ENCODE data around the gene GALNT12.
A peak's percentile ranks its signal among the peaks of the same experiment; 100 is the strongest.

GALNT12 gene

DNA sequence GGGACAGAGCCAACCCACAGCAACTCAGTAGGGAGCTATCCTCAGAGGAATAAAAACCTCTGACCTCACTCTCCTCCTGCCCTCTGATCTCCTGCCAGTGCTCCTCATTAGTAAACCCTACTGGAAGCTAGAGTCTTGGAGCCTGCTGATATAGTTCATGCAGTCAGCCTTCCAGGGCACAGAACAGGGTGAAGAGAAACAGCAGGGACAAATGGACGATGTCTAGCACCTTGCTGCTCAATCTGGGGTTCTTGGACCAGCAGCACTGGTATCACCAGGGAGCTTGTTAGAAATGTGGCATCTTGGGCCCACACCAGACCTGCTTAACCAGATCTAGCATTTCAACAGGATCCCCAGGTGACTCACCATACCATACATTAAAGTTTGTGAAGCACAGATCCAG is 5.5 kb upstream of the GALNT12 start:
- DNase-seq (ENCODE audit: low spot score): no peak

DNA sequence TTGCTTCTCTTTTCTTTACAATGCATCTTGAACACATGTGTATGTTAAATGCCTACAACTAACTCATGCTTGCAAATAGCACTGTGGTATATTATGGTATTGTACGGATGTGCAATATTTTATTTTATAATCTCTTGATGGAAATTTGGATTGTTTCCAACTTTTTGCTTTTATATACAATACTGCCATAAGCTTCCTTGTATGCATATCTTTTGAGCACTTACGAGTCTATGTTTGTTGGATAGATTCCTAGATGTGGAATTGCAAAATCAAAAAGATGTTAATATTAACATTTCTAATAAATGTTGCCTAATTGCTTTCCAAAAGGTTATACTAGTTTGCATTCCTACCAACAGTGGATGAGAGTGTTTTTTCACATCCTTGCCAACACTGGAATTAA is 3.4 kb upstream of the GALNT12 start:
- no peak for DNase-seq (ENCODE audit: low spot score)

DNA sequence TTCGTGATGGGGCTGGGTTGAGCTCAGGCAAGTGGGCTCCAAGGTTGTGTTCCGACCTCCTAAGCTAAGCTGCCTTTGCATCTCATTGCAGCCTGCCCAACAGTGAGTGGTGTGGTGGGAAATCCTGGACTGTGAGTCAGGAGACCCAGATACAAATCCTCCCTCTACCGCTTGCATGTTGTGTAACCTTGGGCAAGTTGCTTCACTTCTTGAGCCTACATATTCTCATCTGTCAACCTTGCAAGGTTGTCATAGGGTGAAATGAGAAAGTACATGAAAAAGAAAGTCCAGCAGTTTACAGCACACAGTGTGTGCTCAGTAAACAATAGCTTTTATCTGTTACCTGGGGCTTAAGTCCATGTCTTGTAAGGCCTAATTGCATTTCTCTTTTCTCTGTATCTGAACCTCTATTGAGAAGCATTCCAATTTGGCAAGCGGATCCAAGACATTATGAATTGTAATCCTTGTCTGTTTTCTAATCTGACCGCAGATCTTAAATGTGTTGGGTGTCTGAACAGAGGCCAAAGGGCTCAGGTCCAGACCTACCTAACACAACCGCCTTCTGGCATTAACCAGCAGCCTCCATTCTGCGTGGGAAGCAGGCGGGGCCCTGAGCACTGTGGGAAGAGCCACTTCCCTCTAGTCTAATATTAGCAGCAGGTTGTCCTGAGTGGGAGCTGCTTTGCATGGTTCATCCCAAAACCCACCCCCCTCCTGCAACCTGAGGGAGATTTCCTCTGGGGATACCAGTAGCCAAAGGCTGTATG is 1.8 kb upstream of the GALNT12 start:
- DNase-seq (ENCODE audit: low spot score): no peak

- DNase-seq (ENCODE audit: low spot score): no peak
Measured at GRCh38 chr9:98806394-98807035, 955 bp upstream of the GALNT12 start.

- DNase-seq (ENCODE audit: low spot score): peak; percentile 47
Measured at GRCh38 chr9:98807814-98808195, 335 bp downstream of the GALNT12 start.

- DNase-seq (ENCODE audit: low spot score): no peak
Measured at GRCh38 chr9:98808411-98808815, 943 bp downstream of the GALNT12 start.

DNA sequence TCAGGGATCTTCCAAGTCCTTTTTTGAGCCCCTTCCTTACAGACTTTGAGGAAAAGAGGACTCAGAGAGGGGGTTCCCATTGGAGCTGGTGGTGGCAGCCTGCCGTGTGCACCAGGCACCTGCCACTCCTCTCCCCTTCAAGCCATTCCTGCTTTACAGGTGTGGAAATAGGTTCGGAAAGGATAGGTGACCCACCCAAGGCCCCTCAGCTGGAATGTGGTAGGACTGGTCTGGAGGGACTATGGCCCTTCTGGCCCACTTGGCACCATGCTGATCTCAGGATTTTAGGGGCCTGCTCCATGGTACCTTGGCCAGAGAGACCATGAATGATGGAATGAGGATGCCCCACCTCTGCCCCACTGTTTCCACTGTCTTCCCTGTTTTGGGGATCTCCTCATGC is 1.4 kb downstream of the GALNT12 start:
- no peak for DNase-seq (ENCODE audit: low spot score)

DNA sequence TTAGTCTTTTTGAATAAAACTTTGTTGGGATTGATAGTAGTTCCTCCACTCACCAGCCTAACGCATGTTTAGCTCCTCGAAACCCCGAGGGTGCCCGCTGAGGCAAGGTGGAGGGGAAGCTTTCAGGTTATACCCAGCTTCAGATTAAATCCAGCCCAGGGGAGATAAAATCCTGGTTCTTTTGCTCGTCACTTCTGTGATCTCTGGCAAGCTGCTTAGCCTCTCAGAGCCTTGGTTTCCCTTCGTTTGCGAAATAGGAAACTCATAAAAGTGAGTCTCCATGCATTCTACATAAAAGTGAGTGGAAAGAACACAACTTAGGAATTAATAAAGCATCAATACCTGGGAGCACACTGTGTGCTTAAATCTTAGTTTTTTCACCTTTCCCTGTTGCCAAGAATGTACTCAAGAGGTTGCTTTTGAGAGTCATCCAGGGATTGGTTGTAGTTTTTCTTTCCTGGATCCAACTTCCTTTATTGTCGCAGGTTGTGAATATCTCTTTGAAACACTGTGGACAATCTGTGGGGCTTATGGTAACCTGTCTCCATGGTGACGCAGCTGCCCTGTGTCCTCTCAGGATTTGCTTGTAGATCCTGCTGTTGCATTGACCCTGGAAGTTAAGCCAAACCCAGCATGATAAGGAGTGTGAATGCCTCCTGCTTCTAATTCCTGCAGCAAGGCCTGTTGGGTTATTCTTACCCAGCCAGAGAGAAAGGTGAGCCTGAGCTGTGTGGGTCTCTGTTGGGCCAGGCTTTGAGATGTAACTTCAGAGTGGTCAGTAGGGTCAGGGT is 2.0 kb downstream of the GALNT12 start:
- DNase-seq (ENCODE audit: low spot score): no peak

DNA sequence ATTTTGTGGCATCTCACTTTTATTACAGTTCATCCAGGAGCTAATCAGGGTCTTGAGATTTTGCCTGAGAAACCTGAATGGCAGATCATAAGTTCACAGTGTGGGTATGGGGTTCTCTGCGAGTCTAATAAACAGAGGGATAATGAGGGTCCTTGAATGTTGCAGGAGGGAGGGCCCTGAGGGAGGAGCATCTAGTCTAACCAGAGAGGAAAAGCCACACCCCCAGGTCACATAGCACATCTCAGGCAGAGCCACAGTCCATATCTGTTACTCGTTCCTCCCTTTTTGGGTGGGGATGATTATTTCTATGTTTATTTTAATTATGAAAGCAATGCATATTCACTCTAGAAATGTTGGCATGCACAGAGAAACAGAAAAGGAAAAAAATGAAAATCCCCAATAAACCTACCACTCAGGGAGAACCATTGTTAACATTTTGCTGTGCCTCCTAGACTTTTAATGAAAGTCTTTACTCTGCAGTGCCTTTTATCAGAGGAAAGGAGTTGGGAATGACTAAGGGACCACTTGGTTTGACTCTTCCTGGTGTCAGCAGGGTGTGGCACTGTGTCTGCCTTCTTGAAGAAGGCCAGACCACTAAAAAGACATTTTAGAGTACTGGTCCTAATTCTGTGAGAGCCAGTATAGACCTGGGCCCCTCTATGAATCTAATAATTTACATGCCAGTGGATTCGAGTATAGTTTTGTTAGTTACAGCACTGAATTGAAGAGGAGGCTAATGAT is 2.8 kb downstream of the GALNT12 start:
- DNase-seq (ENCODE audit: low spot score): no peak

DNA sequence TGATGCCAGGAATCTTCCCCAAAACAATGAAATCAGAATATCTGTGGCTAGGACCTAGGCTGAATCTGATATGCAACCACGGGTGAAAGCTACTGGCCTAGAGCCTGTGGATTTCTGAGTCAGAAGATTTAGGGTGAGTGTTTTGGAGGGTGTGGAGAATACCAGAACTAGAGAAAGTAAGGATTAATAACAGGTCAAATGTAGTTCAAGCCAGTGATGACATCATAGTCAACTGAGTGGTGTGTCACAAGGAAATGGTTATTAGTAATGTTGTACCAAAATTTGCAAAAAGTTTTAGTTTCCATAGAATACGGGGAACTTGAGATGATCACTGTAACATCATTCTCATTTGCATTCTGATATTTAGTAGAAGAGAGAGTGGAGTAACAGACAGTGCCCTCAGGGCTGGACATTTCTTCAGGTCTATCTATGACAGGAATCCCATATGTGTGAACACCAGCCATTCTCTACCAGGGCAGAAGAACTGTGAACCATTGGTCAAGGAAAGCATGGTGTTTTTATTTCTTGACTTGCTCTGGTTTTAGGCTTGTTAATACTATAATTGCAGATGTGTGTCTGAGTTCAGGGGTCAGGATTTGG is 3.7 kb downstream of the GALNT12 start:
- peak; percentile 85 for DNase-seq (ENCODE audit: low spot score)

- no peak for DNase-seq (ENCODE audit: low spot score)
Measured at GRCh38 chr9:98815391-98815951, 8.0 kb downstream of the GALNT12 start.

- no peak for DNase-seq (ENCODE audit: low spot score)
Measured at GRCh38 chr9:98818764-98819163, 11.3 kb downstream of the GALNT12 start.

GRCh38 chr9:98819231-98819630 is 11.8 kb downstream of the GALNT12 start:
- DNase-seq (ENCODE audit: low spot score): no peak

DNA sequence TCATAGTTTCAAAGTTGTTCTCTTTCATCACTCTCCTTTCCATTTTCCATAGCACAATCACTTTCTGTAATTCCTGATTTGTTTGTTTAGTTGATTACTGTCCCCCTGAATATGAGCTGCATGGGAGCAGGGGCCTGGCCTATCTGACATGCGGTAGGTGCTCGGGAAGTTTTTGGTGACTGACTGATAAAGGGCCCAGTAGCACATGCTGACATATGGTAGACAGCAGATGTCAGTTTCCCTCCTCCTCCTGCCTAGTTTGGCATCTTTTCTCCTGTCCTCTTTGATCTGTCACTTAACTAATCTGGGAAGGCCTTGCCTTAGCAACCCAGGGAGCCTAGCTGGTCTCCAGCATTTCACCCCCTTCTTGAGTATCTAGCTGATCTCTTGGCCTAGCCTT is 14.4 kb downstream of the GALNT12 start:
- no peak for DNase-seq (ENCODE audit: low spot score)

- no peak for DNase-seq (ENCODE audit: low spot score)
Measured at GRCh38 chr9:98822661-98823060, 15.2 kb downstream of the GALNT12 start.

GRCh38 chr9:98823666-98824334 is 16.3 kb downstream of the GALNT12 start:
- no peak for DNase-seq (ENCODE audit: low spot score)

GRCh38 chr9:98825414-98825813 is 17.9 kb downstream of the GALNT12 start:
- no peak for DNase-seq (ENCODE audit: low spot score)

DNA sequence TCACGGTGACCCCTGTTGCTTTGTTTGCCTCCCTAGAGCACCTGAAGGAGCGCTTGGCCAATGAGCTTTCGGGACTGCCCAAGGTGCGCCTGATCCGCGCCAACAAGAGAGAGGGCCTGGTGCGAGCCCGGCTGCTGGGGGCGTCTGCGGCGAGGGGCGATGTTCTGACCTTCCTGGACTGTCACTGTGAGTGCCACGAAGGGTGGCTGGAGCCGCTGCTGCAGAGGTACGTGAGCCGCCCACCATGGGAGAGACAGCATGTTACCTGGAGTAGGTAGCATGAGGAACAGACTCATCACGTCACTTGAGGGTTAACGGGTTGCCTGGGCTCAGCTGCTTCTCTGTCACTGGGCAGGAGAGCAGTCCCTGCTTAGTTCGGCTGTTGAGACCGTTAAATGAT is 19.2 kb downstream of the GALNT12 start:
- DNase-seq (ENCODE audit: low spot score): no peak

DNA sequence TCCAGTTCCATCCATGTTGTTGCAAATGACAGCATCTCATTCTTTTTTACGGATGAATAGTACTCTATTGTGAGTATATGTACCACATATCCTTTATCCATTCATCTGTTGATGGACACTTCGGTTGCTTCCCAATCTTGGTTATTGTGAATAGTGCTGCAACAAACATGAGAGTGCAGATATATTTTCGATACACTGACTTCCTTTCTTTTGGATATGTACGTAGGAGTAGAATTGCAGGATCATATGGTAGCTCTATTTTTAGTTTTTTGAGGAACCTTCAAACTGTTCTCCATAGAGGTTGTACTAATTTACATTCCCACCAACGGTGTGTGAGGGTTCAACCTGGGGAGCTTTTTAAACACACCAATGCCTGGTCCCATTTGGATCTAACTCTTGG is 22.3 kb downstream of the GALNT12 start:
- DNase-seq (ENCODE audit: low spot score): no peak

DNA sequence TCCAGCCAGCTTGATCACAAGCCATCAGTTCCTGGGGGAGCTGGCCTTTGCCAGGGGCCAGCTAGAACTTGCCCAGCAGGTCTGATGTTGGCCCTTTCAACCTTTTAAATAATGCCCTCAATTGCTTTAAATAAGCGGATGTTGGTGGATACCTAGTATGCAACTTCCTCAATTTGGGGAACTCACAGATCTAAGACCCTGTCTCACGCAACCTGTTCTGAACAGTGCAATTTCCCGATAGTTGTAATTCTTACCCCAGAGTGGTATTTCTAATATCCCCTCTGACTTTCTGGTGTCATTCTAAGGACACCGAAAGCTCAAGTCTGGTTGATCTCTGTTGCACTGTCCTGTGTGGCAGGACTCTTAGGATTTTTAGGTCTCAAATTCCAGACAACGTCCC is 23.1 kb downstream of the GALNT12 start:
- DNase-seq (ENCODE audit: low spot score): no peak

- no peak for DNase-seq (ENCODE audit: low spot score)
Measured at GRCh38 chr9:98831696-98832095, 24.2 kb downstream of the GALNT12 start.
